Epidermal melanocyte (primary cell): ENCODE data around the gene TNS1.

Experiments used
- DNase-seq: peaks from one replicate; pipeline ENCODE4 v3.0.0; 2011; ENCODE audit warnings: low spot score; ENCODE audit not compliant: insufficient read length

The TNS1 gene

GRCh38 chr2:218015586-218016521 lies 13.1 kb upstream of the TNS1 start:
- DNase-seq: no peak

GRCh38 chr2:218014706-218015585 lies 12.2 kb upstream of the TNS1 start:
- no peak for DNase-seq

- DNase-seq: no peak
Measured at GRCh38 chr2:218013289-218013688, 10.5 kb upstream of the TNS1 start.

GRCh38 chr2:218012284-218012683 lies 9.5 kb upstream of the TNS1 start:
- DNase-seq: no peak

- no peak for DNase-seq
Measured at GRCh38 chr2:218011653-218012040, 8.9 kb upstream of the TNS1 start.

GRCh38 chr2:218010984-218011652 lies 8.3 kb upstream of the TNS1 start:
- DNase-seq: no peak

- peak; percentile 86 for DNase-seq
Measured at GRCh38 chr2:218010140-218010983, 7.6 kb upstream of the TNS1 start.

GRCh38 chr2:218009765-218010139 lies 7.0 kb upstream of the TNS1 start:
- DNase-seq: no peak

- no peak for DNase-seq
Measured at GRCh38 chr2:218009231-218009630, 6.4 kb upstream of the TNS1 start.

- no peak for DNase-seq
Measured at GRCh38 chr2:218008060-218009040, 5.6 kb upstream of the TNS1 start.

- no peak for DNase-seq
Measured at GRCh38 chr2:218006741-218007140, 3.9 kb upstream of the TNS1 start.

- no peak for DNase-seq
Measured at GRCh38 chr2:218005486-218005885, 2.7 kb upstream of the TNS1 start.

GRCh38 chr2:218005028-218005427 lies 2.2 kb upstream of the TNS1 start:
- no peak for DNase-seq

- no peak for DNase-seq
Measured at GRCh38 chr2:218003981-218004419, 1.2 kb upstream of the TNS1 start.

- no peak for DNase-seq
Measured at GRCh38 chr2:218003281-218003944, 618 bp upstream of the TNS1 start.

- no peak for DNase-seq
Measured at GRCh38 chr2:218002143-218002844, 501 bp downstream of the TNS1 start.

- no peak for DNase-seq
Measured at GRCh38 chr2:218001629-218002028, 1.2 kb downstream of the TNS1 start.

- DNase-seq: no peak
Measured at GRCh38 chr2:218000136-218000535, 2.7 kb downstream of the TNS1 start.
